ENCODE results near the gene SH3PXD2A. TPM values are rescaled to one million over a fixed set of nuclear protein-coding genes. Genes with fewer than 3 reads are reported as not detected.

SH3PXD2A gene
- total RNA-seq, 4 donors from 2014 or later, result 55.7 to 71.8 (median 66.8) TPM

DNA sequence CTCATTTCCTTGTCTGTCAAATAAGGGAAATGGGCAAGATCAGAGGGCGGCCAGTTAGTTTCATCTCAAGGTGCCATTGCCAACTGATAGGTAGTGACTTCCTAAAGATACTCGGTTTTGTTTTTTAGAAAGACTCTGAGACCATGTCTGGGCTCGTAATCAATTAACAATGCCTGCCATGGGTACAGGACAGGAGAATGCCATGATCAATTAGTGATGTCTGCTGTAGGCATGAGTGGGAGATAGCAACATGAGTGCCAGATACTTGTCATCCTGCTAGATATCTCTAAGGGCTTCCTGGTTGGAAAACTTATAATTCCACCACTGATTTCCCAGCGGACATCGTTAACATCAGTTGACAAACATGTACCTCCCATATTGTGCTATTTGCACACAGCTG is 64.8 kb downstream of the SH3PXD2A start:
- Histone ChIP-seq H3K36me3 (no peaks in the 10 kb centered on the region), H3K27me3 (no peaks in the 10 kb centered on the region), H3K4me1 (peaks cover 66% of the 10 kb centered on the region), H3K27ac (no peak overlapping the region), H3K4me3 (no peak overlapping the region), H3K9me3 (no peaks in the 10 kb centered on the region)
- WGBS, result 91% methylated on average over 5 of the region's 5 CpGs
- DNase-seq (ENCODE audit: low spot score in 2 of 2), result no peak
- TF ChIP-seq POLR2A (IDR thresholded peaks at IDR 0.05) (no peak), EP300 (IDR thresholded peaks at IDR 0.05) (no peak), POLR2AphosphoS5 (IDR thresholded peaks at IDR 0.05) (no peak)
- TF ChIP-seq, protein P1, sequence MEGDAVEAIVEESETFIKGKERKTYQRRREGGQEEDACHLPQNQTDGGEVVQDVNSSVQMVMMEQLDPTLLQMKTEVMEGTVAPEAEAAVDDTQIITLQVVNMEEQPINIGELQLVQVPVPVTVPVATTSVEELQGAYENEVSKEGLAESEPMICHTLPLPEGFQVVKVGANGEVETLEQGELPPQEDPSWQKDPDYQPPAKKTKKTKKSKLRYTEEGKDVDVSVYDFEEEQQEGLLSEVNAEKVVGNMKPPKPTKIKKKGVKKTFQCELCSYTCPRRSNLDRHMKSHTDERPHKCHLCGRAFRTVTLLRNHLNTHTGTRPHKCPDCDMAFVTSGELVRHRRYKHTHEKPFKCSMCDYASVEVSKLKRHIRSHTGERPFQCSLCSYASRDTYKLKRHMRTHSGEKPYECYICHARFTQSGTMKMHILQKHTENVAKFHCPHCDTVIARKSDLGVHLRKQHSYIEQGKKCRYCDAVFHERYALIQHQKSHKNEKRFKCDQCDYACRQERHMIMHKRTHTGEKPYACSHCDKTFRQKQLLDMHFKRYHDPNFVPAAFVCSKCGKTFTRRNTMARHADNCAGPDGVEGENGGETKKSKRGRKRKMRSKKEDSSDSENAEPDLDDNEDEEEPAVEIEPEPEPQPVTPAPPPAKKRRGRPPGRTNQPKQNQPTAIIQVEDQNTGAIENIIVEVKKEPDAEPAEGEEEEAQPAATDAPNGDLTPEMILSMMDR (IDR thresholded peaks at IDR 0.05), result no peak

DNA sequence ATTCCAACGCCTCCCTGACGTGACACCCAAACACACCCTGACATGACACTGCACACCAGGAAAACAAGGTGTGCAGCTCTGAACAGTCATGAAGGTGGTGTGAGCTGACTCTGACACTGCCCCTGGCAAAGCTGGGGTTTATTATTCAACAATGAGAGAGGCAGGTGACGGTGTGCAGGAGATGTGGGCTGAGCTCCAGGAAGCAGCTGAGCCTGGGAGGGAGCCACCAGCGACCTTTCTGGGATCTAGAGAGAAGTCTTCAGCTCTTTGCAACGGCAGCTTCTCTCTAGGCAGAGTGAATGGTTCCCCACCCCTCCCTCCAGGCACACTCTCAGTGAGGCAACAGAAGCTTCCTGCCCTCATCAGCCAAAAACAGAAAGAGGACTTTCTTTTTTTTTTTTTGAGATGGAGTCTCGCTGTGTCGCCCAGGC is 65.6 kb downstream of the SH3PXD2A start:
- no peaks in the 10 kb centered on the region for H3K27me3 ChIP-seq
- 56% methylated on average over 7 of the region's 7 CpGs for WGBS
- H3K9me3 ChIP-seq, result no peaks in the 10 kb centered on the region
- H3K36me3 ChIP-seq, result no peaks in the 10 kb centered on the region
- TF ChIP-seq EP300 (IDR thresholded peaks at IDR 0.05) (no peak), POLR2A (IDR thresholded peaks at IDR 0.05) (no peak), POLR2AphosphoS5 (IDR thresholded peaks at IDR 0.05) (no peak)
- H3K27ac ChIP-seq, result peak overlapping the region; percentile 86
- no peak for DNase-seq (ENCODE audit: low spot score in 2 of 2)
- H3K4me3 ChIP-seq, result no peak overlapping the region
- H3K4me1 ChIP-seq, result peaks cover 74% of the 10 kb centered on the region

DNA sequence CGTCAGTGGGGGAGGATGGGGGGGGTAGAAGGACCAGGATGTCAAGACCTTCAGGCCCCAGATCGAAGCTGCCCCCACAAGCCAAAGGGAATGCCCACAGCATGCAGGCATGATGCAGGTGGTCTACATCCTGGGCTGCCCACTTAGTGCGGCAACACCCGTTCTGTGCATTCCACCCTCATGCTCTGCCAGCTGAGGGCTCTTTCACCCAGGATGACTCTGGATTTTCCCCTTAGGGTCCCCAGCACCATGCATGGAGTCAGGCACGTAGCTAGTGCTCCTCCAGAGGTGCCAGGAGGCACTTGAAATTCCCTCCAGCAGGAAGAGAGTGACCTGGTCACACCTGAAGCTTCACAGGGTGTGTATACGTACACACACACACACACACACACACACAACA is 66.2 kb downstream of the SH3PXD2A start:
- Histone ChIP-seq H3K27ac (peak overlapping the region; percentile 86), H3K4me1 (peaks cover 79% of the 10 kb centered on the region), H3K4me3 (no peak overlapping the region), H3K9me3 (no peaks in the 10 kb centered on the region), H3K36me3 (no peaks in the 10 kb centered on the region), H3K27me3 (no peaks in the 10 kb centered on the region)
- WGBS, result 64% methylated on average over 5 of the region's 6 CpGs
- no peak for DNase-seq (ENCODE audit: low spot score in 2 of 2)
- no peak for TF ChIP-seq POLR2A (IDR thresholded peaks at IDR 0.05)

DNA sequence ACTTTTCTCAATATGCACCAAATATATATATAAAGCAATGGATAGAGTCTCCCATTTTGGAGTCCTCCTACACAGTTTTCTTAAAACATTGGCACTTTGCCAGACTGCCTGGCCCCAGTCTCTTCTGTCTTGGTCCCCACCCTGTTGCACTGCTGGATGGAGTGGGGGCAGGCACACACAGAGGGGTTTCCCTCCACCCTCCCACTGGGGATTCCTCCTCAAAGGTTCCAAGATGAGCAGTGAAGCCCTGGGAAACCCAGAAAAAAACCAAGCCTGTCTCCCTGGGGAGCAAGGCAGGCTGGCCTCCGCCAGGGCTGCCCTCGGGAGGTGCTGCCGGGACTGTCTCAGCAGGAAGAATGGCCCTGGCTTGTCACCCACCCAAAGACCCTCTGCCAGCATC is 68.0 kb downstream of the SH3PXD2A start:
- TF ChIP-seq, protein P1 (IDR thresholded peaks at IDR 0.05), result no peak
- TF ChIP-seq POLR2A (IDR thresholded peaks at IDR 0.05) (no peak), POLR2AphosphoS5 (IDR thresholded peaks at IDR 0.05) (no peak), EP300 (IDR thresholded peaks at IDR 0.05) (no peak)
- Histone ChIP-seq H3K27ac (no peak overlapping the region), H3K27me3 (no peaks in the 10 kb centered on the region), H3K4me1 (peaks cover 81% of the 10 kb centered on the region), H3K9me3 (no peaks in the 10 kb centered on the region), H3K4me3 (no peak overlapping the region), H3K36me3 (no peaks in the 10 kb centered on the region)
- no peak for DNase-seq (ENCODE audit: low spot score in 2 of 2)
- 40% methylated on average over 3 of the region's 3 CpGs for WGBS

DNA sequence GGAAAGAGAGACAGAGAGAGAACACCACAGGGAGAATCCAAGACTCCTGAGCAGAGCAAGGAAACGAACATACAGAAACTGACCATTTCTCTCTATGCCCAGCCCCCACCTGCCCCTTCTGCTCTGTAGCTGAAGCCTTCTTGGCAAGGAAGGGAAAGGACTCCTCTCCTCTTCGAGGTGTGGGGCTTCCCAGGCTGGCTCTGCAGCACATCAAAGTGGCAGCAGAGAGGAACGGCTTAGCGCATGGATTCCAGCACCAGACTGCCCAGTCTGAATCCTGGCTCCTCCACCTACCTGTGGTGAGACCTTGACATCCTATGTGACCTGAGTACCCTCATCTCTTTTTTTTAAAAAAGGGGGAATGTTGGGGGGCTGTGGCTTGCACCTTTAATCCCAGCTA is 69.4 kb downstream of the SH3PXD2A start:
- Histone ChIP-seq H3K27me3 (no peaks in the 10 kb centered on the region), H3K27ac (no peak overlapping the region), H3K4me3 (no peak overlapping the region), H3K36me3 (no peaks in the 10 kb centered on the region), H3K9me3 (no peaks in the 10 kb centered on the region), H3K4me1 (peaks cover 87% of the 10 kb centered on the region)
- 57% methylated on average over 4 of the region's 4 CpGs for WGBS
- no peak for DNase-seq (ENCODE audit: low spot score in 2 of 2)
- TF ChIP-seq, protein P1 (IDR thresholded peaks at IDR 0.05), result no peak
- TF ChIP-seq EP300 (IDR thresholded peaks at IDR 0.05), result no peak
- no peak for TF ChIP-seq POLR2A (IDR thresholded peaks at IDR 0.05)
- no peak for TF ChIP-seq POLR2AphosphoS5 (IDR thresholded peaks at IDR 0.05)

- no peak for DNase-seq (ENCODE audit: low spot score in 2 of 2)
- Histone ChIP-seq H3K27ac (no peak overlapping the region), H3K4me1 (peaks cover 96% of the 10 kb centered on the region), H3K9me3 (no peaks in the 10 kb centered on the region), H3K27me3 (no peaks in the 10 kb centered on the region), H3K36me3 (no peaks in the 10 kb centered on the region), H3K4me3 (no peak overlapping the region)
- TF ChIP-seq POLR2A (IDR thresholded peaks at IDR 0.05), result no peak
- 54% methylated on average over 9 of the region's 9 CpGs for WGBS
Measured at GRCh38 chr10:103784723-103785418, 70.5 kb downstream of the SH3PXD2A start.

DNA sequence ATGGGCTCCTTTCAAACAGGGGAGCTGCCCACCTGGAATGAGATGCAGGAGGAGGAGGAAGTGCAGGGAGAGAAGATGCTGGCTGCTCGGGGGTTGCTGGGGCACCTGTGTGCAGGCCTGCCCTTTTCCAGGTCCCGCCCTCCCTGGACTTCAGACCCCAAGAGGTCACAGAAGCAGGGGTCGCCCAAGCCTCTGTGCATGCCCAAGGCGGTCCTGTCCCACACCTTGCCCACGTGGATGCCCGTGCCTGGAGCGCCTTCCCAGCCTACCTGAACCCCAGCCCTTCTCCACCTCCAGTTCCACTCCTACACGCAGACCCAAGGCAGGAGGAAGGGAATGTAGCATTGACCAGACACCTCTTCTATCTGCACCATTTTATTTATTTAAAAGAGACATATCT is 71.3 kb downstream of the SH3PXD2A start:
- DNase-seq (ENCODE audit: low spot score in 2 of 2), result no peak
- H3K27me3 ChIP-seq, result no peaks in the 10 kb centered on the region
- peaks cover 96% of the 10 kb centered on the region for H3K4me1 ChIP-seq
- WGBS, result 85% methylated on average over 6 of the region's 8 CpGs
- no peak overlapping the region for H3K4me3 ChIP-seq
- no peaks in the 10 kb centered on the region for H3K9me3 ChIP-seq
- H3K36me3 ChIP-seq, result no peaks in the 10 kb centered on the region
- TF ChIP-seq EP300 (IDR thresholded peaks at IDR 0.05), result no peak
- TF ChIP-seq POLR2AphosphoS5 (IDR thresholded peaks at IDR 0.05), result no peak
- TF ChIP-seq, protein P1 (IDR thresholded peaks at IDR 0.05), result no peak
- no peak for TF ChIP-seq POLR2A (IDR thresholded peaks at IDR 0.05)
- no peak overlapping the region for H3K27ac ChIP-seq
